AG04450 (cell line): Measurements from ENCODE around the gene SAMD7. TPM values are rescaled to one million over a fixed set of nuclear protein-coding genes. Genes with fewer than 3 reads are reported as not detected.

Experiments used
- CTCF ChIA-PET: fragments of 300-600, 350-600 bp; formaldehyde crosslinking; extraction: SDS; loops from one replicate; lab custom pipeline; 2022; ENCODE audit warnings: antibody characterized with exemption, inconsistent platforms; lab: Charles Lee
- POLR2A ChIA-PET: fragments of 350-600 bp; formaldehyde crosslinking; extraction: SDS; loops from one replicate; lab custom pipeline; 2021; ENCODE audit warnings: antibody characterized with exemption, inconsistent platforms; lab: Yijun Ruan, JAX
- DNase-seq: peaks from one replicate; pipeline ENCODE4 v3.0.0-alpha.2; 2011; ENCODE audit warnings: low read depth, low spot score
- H3K27ac ChIP-seq: one replicate; pipeline ENCODE4 v1.5.1; 2012; ENCODE audit warnings: low read depth, low read length, control low read depth
- H3K27me3 ChIP-seq: one replicate; pipeline ENCODE4 v1.6.0; 2012; ENCODE audit warnings: low read length; ENCODE audit not compliant: control insufficient read depth, insufficient read depth
- H3K4me3 ChIP-seq: 2 replicates; pipeline ENCODE4 v1.5.1; 2011; ENCODE audit warnings: mild to moderate bottlenecking, low read depth, low read length, control low read depth
- H3K9me3 ChIP-seq: 2 replicates; pipeline ENCODE4 v1.5.1; 2012; ENCODE audit warnings: low read length; ENCODE audit not compliant: control insufficient read depth, insufficient read depth
- polyA plus RNA-seq: library from polyadenylated mRNA; depleted of rRNA; stranded (reverse); fragments of >200 nt; gene quantifications from 2 replicates; pipeline ENCODE4 v1.2.3, GENCODE V29; 2011
- TF ChIP-seq, protein P1 (sequence below): IDR thresholded peaks from 2 replicates; pipeline ENCODE4 v1.5.1; 2011; ENCODE audit warnings: low read depth, low read length, control low read depth, inconsistent platforms

Gene SAMD7
- polyA plus RNA-seq, 1 experiment, result not detected

DNA sequence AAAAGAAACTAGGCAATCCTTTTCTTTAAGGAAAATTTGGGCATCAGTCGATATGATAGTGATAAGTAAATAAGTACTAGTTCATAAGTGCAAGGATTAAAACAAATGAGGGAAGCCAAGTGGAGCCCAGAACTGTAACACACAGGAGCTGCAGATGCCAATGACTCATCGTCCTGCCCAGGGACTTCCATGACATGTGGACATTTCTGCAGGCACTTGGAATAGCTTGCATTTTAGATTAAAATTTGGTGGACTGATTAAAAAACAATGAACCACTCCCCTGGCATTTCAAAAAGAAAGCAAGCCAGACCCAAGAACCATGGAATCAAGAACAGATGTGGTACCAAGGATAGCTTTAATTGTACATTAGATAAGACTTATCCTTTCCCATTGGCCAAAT lies 2.9 kb downstream of the SAMD7 start:
- CTCF ChIA-PET, result no interaction called here
- Histone ChIP-seq H3K4me3 (no peak overlapping the region), H3K27me3 (no peaks in the 10 kb centered on the region), H3K27ac (no peak overlapping the region), H3K9me3 (no peaks in the 10 kb centered on the region)
- POLR2A ChIA-PET, result no interaction called here
- DNase-seq, result no peak
- TF ChIP-seq, protein P1, sequence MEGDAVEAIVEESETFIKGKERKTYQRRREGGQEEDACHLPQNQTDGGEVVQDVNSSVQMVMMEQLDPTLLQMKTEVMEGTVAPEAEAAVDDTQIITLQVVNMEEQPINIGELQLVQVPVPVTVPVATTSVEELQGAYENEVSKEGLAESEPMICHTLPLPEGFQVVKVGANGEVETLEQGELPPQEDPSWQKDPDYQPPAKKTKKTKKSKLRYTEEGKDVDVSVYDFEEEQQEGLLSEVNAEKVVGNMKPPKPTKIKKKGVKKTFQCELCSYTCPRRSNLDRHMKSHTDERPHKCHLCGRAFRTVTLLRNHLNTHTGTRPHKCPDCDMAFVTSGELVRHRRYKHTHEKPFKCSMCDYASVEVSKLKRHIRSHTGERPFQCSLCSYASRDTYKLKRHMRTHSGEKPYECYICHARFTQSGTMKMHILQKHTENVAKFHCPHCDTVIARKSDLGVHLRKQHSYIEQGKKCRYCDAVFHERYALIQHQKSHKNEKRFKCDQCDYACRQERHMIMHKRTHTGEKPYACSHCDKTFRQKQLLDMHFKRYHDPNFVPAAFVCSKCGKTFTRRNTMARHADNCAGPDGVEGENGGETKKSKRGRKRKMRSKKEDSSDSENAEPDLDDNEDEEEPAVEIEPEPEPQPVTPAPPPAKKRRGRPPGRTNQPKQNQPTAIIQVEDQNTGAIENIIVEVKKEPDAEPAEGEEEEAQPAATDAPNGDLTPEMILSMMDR, result no peak

DNA sequence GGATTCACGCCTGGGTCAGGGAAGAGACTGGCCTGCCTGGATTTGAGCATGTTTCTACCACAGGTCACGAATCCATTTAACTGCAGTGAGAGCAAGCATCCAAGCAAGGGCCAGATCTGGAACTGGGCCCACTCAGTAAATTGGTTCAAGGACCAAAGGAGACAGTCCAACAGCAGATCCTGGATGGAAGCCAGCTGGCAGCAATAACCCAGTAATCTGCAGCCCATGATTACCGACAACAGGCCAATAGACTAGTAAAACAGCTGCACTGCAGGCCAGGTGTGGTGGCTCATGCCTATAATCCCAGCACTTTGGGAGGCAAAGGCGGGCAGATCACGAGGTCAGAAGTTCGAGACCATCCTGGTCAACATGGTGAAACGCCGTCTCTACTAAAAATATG lies 11.8 kb downstream of the SAMD7 start:
- no peak for DNase-seq
- POLR2A ChIA-PET, result no interaction called here
- CTCF ChIA-PET, result no interaction called here
- no peak overlapping the region for H3K27ac ChIP-seq
- TF ChIP-seq, protein P1, result no peak
- H3K27me3 ChIP-seq, result peaks cover 7% of the 10 kb centered on the region
- no peak overlapping the region for H3K4me3 ChIP-seq
- H3K9me3 ChIP-seq, result no peaks in the 10 kb centered on the region

DNA sequence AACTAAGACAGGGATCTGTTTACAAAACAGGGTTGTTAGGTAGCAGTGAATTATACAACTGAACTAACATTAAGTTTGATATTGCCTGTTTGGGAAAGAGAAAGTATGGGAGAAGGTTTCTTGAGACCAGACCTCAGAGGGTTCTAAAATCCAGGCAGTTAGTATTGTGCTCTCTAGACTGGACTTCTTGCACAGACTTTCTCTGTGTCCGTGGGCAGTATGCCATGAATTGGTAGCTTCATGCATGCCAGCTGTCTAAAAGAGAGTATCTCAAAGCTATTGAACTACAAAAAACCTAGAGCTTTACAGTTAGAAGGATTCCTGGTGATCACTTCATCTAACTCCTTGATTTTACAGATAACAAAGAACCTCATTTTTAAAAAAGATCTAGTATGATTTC lies 12.5 kb downstream of the SAMD7 start:
- DNase-seq, result no peak
- no peaks in the 10 kb centered on the region for H3K9me3 ChIP-seq
- peaks cover 7% of the 10 kb centered on the region for H3K27me3 ChIP-seq
- H3K4me3 ChIP-seq, result no peak overlapping the region
- ChIA-PET CTCF (no interaction called here), POLR2A (no interaction called here)
- no peak overlapping the region for H3K27ac ChIP-seq
- TF ChIP-seq, protein P1, result no peak

DNA sequence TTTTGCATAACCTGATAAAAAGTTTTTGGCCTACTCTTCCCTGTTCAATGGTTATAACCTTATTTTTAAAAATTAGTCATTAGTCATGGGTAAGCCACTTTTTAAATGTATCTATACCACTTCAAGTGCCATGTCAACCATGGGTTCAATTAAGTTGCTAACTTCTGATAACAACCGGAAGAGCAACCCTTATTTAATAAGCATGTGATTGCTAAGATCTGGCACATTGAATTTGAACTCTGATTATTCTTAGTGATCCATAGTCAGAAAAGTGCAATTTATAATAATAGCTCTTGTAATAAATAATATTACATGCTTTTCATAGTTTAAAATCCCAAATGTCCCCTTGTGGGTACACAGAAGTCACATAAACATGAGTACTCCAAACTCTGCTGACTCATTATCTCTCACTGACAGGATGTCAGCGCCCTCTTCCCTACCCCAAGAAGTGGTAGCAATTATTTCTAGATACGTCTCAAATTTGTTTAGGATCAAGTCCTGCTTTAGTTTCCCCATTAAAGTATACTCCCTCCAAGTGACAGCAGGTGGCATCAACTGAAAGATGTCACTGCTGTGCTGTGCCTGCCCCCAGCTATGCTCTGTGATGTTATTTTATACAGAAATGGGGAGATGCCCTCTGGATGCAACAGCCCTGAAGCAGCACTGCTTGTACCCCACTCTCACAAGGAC lies 18.6 kb downstream of the SAMD7 start:
- TF ChIP-seq, protein P1, result no peak
- ChIA-PET POLR2A (no interaction called here), CTCF (no interaction called here)
- H3K27me3 ChIP-seq, result peaks cover 3% of the 10 kb centered on the region
- DNase-seq, result no peak
- H3K27ac ChIP-seq, result no peak overlapping the region
- H3K9me3 ChIP-seq, result no peaks in the 10 kb centered on the region
- no peak overlapping the region for H3K4me3 ChIP-seq

DNA sequence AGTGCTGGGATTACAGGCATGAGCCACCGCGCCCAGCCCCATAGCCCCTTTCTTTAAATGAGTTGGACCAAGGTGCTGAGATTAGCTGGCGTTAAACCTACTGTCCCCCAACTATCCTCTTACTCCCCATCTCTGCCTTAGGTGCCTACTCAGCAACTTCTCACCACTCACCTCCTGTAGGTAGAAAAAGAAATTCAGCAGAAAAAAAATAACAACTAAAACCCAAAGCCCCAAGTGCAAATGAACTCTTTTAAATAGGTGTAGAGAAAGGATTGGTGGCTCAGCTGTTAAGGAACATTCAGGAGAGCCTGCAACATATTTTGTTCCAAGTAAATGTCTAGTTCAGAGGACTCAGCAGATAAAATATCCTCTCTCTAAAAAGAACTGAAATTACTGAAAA lies 19.5 kb downstream of the SAMD7 start:
- DNase-seq, result no peak
- Histone ChIP-seq H3K4me3 (no peak overlapping the region), H3K27me3 (peaks cover 3% of the 10 kb centered on the region), H3K9me3 (no peaks in the 10 kb centered on the region), H3K27ac (no peak overlapping the region)
- ChIA-PET CTCF (no interaction called here), POLR2A (no interaction called here)
- TF ChIP-seq, protein P1, result no peak
